EH (cell line): ENCODE results near the gene CD247.

Experiments
- DNase-seq: peaks from one replicate; pipeline ENCODE4 v3.0.0-alpha.2; 2015; ENCODE audit warnings: low read depth

The CD247 gene

DNA sequence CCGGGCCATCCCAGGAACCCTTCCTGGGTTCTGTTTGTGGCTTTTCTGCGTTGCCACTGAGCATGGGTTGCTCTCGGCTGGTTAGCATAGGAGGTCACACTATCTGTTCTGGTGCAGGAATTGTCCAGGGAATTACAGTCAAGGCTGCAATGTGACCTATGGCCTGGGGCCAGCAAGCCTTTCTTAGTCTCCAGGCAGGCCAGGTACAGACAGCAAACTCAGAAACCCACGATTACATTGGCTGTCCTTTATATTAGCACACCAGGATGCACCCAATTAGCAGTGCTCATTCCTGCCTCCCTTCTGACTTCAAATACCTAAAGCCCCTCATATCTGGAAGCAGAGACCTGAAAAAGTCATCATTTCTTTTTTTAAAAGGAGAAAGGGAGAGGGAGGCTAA is 55.2 kb downstream of the CD247 start:
- no peak for DNase-seq

- no peak for DNase-seq
Observed at GRCh38 chr1:167462341-167462740, 56.0 kb downstream of the CD247 start.

GRCh38 chr1:167460836-167461235 is 57.5 kb downstream of the CD247 start:
- no peak for DNase-seq

- DNase-seq: no peak
Observed at GRCh38 chr1:167457936-167458584, 60.3 kb downstream of the CD247 start.

- DNase-seq: no peak
Observed at GRCh38 chr1:167456926-167457325, 61.4 kb downstream of the CD247 start.

- DNase-seq: no peak
Observed at GRCh38 chr1:167456524-167456923, 61.8 kb downstream of the CD247 start.

DNA sequence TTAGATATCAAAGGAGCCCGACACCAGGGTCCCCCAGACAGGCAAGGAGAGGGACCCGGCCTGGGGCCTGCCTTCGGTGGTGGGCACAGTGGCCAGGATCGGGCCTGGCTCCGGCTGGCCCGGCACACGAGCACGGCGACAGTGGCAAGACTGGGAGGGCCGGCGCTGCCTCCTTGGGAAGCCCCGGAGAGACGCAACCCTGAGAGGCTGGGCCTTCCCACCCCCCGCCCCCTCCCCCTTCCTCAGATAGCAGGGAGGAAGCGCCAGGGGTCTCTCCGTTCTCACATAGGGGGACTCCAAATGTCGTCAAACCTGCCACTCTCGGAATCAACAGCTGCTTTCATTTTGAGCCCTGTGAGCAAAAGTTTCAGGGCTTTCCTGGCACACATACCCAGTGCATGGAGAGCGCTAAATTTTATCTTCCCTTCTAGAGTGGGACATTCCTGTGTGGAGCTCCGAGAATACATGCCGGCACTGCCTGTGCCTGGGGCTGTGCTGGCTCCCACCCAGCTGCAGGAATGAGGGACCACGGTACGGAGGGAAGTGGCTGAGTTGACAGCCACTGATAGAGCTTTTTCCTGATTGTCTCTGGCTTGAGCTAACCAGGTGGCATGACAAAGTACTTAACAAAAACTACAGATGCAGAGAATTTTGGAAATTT is 62.4 kb downstream of the CD247 start:
- DNase-seq: peak; percentile 24

- DNase-seq: peak; percentile 56
Observed at GRCh38 chr1:167454894-167455785, 63.2 kb downstream of the CD247 start.

- no peak for DNase-seq
Observed at GRCh38 chr1:167454304-167454893, 63.9 kb downstream of the CD247 start.

GRCh38 chr1:167453123-167453522 is 65.2 kb downstream of the CD247 start:
- DNase-seq: no peak

GRCh38 chr1:167452483-167452882 is 65.8 kb downstream of the CD247 start:
- no peak for DNase-seq

- no peak for DNase-seq
Observed at GRCh38 chr1:167450843-167451242, 67.5 kb downstream of the CD247 start.

DNA sequence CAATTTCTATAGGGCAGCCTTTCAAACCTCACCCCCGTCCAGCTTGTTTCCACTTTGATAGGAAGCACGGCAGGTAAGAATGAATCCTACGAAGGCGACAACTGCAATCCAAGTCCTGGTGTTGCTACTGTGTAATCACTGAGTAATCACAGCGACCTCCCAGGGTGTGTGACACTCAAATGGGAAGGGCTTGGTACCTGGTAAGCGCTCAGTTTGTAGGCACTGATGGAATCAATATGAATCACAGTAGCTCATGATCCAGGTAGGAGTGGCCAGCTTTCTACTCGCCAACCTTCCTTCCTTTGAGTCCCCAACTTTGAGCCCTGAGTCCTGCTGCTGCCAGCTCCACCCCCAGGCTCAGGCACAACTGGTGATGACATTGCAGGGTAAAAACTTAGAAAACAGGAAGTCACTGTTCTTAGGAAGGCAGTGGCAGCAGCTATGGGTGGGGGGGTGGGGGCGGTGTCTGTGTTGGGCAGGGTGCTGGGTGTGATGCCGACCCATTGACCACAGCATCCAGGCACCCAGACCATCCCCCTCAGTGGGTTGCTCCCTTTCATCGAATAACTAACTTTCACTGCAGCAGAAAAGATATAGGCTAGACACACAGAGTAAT is 70.7 kb downstream of the CD247 start:
- DNase-seq: peak; percentile 3

- no peak for DNase-seq
Observed at GRCh38 chr1:167446966-167447365, 71.4 kb downstream of the CD247 start.

GRCh38 chr1:167443757-167444156 is 74.6 kb downstream of the CD247 start:
- DNase-seq: no peak

- DNase-seq: no peak
Observed at GRCh38 chr1:167442854-167443565, 75.3 kb downstream of the CD247 start.

- DNase-seq: peak; percentile 75
Observed at GRCh38 chr1:167442142-167442848, 76.0 kb downstream of the CD247 start.

- DNase-seq: no peak
Observed at GRCh38 chr1:167441222-167441621, 77.1 kb downstream of the CD247 start.

- DNase-seq: no peak
Observed at GRCh38 chr1:167440776-167441175, 77.6 kb downstream of the CD247 start.

DNA sequence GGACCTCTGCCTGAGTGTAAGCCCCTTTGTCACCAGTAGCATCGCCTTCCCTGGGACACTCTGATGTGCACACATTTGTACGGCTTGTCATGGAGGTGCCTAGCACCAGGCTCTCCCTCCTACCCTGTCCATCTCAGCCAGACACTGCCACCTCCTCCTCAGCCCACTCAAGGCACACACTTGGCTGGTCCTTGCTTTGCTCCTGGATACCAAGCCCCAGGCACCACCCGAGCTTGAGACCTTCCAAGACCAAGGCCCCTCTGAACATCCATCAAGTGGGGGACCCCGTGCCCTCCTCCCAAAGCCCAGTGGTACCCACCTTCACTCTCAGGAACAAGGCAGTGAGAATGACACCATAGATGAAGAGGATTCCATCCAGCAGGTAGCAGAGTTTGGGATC is 78.0 kb downstream of the CD247 start:
- DNase-seq: no peak
